Activated T-helper 2 cell treated with anti-CD3 and anti-CD28 coated beads, Interferon-gamma antibody, Interleukin-2, Interleukin-4, amounts not matched to agents 10 μg/mL and 5 μg/mL and 100 μg/mL, durations not matched to agents 14 hours and 24 hours and 36 hours (primary cell): ENCODE measurements around the gene TPP1. TPM values are rescaled to one million over a fixed set of nuclear protein-coding genes. Genes with fewer than 3 reads are reported as not detected.

Experiments used
- DNase-seq: peaks from one replicate; pipeline ENCODE4 v3.0.0; 2021; ENCODE audit warnings: low spot score
- H3K27ac Mint-ChIP-seq: one replicate; pipeline ENCODE4 v1.8.0; 2021; ENCODE audit warnings: mixed read lengths
- H3K27me3 Mint-ChIP-seq: one replicate; pipeline ENCODE4 v1.8.0; 2021; ENCODE audit warnings: low read depth, mixed read lengths
- H3K36me3 Mint-ChIP-seq: one replicate; pipeline ENCODE4 v1.8.0; 2021; ENCODE audit warnings: low read depth, mixed read lengths
- H3K4me1 Mint-ChIP-seq: one replicate; pipeline ENCODE4 v1.8.0; 2021; ENCODE audit warnings: low read depth, mixed read lengths
- H3K4me3 Mint-ChIP-seq: one replicate; pipeline ENCODE4 v1.8.0; 2021; ENCODE audit warnings: low read depth, mild to moderate bottlenecking, moderate library complexity, mixed read lengths
- H3K9me3 Mint-ChIP-seq: one replicate; pipeline ENCODE4 v1.8.0; 2021; ENCODE audit warnings: mixed read lengths
- intact Hi-C: fragments of 100-400 bp; cut with micrococcal nuclease; formaldehyde crosslinking; loops from one replicate; pipeline ENCODE4 v1.15.1; 2023
- total RNA-seq: library from RNA; stranded (reverse); gene quantifications from 2 replicates; pipeline ENCODE4 v1.2.3, GENCODE V29; 2022

The TPP1 gene
- 36.2 and 39.1 TPM in 2 replicates for total RNA-seq

DNA sequence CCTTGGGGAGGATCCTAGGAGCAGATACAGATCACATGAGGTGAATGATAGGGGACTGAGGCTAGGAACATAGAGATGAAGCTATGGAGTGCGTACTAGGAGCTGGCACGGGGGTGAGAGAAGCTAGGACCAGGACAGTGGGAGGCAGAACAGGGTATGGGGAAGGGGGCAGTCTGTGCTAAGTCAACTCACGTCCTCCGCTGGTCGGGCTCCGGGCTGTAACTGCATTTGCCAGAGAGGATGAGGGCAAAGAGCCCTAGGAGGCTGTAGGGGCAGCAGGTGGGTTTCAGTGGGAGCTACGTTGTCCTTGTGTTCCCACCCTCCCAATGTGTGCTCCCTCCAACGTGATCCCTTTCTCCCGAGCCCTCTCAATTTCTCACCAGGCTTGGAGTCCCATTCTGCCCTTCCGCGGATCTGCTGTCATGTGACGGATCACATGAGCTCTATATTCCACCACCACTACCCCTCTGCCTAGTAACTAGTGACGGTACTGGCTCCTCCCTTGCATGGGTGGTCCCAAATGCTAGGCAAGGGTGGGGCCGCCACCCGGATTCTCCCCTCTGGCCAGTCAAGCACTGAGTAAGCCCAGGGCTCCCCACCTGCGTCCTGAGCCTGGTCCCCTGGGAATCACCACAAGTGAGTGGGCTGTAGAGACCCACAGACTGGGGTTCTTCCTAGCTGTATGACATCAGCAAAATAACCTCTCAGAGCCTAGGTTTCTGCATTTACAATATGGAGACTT, at the start of gene TPP1:
Gene TPP1, minus strand, starts transcription at position 419 of the 742 bp plus-strand sequence. Its CDS starts 22 bp downstream, at position 397.
- DNase-seq: peak; percentile 87
- Mint-ChIP-seq H3K27ac (no peak within 1 kb of the TSS), H3K36me3 (peaks cover 18% of the 10 kb centered on the region), H3K4me3 (no peak within 1 kb of the TSS), H3K4me1 (peaks cover 6% of the 10 kb centered on the region), H3K9me3 (no peaks in the 10 kb centered on the region), H3K27me3 (no peaks in the 10 kb centered on the region)
- intact Hi-C loops: loop anchor here (1.0 to 10.0 kb wide), 4 partner anchors 14 to 384 kb away; partner anchors contain the start of genes APBB1, CNGA4, FHIP1B and MRPL17

DNA sequence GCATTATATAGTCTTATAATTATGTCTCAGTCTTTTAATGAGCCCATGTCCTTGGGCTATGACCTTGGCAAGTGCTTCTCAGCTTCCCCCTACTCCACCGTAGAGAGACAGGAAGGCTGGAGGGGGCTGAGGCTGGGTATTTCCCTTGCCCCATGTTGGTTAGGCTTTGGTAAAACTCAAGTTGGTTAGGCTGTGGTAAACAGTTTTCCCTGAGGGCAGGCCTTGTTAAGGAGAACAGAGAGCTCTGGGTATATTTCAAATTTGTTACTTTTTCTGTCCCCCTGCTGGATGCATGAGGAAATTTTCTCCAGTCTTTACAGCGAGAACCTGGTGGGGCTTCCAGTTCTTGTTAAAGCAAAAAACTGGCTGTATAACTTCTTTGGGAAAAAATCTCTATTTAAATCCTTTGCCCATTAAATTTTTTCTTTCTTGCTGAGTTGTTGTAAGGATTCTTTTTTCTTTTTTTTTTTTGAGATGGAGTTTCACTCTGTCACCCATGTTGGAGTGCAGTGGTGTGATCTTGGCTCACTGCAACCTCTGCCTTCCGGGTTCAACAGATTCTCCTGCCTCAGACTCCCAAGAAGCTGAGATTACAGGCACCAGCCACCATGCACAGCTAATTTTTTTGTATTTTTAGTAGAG, 48.6 kb upstream of the TPP1 start:
- Mint-ChIP-seq H3K4me3 (no peak overlapping the region), H3K9me3 (peaks cover 6% of the 10 kb centered on the region), H3K27ac (no peak overlapping the region), H3K4me1 (peaks cover 50% of the 10 kb centered on the region), H3K27me3 (peaks cover 3% of the 10 kb centered on the region), H3K36me3 (peaks cover 4% of the 10 kb centered on the region)
- DNase-seq: peak; percentile 29
- intact Hi-C loops: loop anchor here (1.0 to 2.0 kb wide), 2 partner anchors 15 kb away; partner anchors contain the start of gene MRPL17

DNA sequence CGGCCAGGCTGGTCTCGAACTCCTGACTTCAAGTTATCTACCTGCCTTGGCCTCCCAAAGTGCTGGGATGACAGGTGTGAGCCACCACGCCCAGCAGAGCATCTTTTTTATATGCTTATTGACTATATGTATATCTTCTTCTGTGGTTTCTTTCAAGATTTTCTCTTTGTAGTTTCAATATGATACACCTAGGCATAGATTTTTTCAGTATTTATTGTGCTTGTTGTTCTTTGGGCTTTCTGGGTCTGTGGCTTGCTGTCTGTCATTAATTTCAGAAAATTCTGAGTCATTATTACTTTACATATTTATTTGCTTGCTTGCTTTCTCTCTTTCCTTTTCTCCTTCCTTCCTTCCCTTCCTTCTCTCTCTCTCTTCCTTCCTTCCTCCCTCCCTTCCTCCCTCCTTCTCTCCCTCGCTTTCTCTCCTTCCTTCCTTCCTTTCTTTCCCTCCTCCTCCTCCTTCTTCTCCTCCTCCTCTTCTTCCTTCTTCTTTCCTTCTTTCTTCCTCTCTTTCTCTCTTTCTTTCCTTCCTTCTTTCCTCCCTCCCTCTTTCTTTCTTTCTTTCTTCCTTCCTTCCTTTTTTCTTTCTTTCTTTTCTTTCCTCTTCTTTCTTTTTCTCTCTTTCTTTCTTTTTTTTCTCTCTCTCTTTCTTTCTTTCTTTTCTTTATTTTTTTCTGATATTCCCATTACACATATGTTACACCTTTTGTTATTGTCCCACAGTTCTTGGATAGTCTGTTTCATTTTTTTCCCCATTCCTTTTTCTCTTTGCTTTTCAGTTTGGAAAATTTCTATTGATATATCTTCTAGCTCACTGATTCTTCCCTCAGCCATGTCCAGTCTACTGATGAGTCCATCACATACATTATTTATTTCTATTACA, 47.3 kb upstream of the TPP1 start:
- H3K27me3 Mint-ChIP-seq: peaks cover 10% of the 10 kb centered on the region
- no peaks in the 10 kb centered on the region for H3K9me3 Mint-ChIP-seq
- intact Hi-C loops: loop anchor here (1.0 to 2.0 kb wide), 2 partner anchors 14 to 17 kb away; partner anchors contain the start of gene MRPL17
- no peak for DNase-seq
- no peak overlapping the region for H3K4me3 Mint-ChIP-seq
- no peak overlapping the region for H3K27ac Mint-ChIP-seq
- peaks cover 38% of the 10 kb centered on the region for H3K4me1 Mint-ChIP-seq
- H3K36me3 Mint-ChIP-seq: no peaks in the 10 kb centered on the region

DNA sequence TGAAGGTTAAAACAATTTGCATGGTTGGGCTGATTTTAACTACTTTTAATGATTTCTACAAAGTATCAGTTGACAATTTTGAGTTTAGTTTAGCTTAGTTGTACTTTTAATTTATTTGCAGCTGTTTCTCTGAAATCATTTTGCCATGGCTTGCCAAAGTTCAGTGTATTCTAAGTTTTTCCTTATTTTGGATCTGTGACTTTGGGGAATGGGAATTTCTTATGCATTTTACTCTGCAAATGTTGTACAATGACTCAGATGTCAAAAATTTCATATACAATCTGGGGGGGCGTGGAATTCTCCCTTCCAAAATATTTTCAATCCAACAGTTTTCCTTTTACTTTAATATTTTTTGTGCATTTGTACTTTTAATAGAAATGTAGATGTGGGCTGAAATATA, 45.3 kb upstream of the TPP1 start:
- H3K4me3 Mint-ChIP-seq: no peak overlapping the region
- no peaks in the 10 kb centered on the region for H3K9me3 Mint-ChIP-seq
- intact Hi-C loops: no loop called here
- no peaks in the 10 kb centered on the region for H3K36me3 Mint-ChIP-seq
- DNase-seq: no peak
- peaks cover 10% of the 10 kb centered on the region for H3K27me3 Mint-ChIP-seq
- H3K27ac Mint-ChIP-seq: no peak overlapping the region
- H3K4me1 Mint-ChIP-seq: peaks cover 19% of the 10 kb centered on the region

DNA sequence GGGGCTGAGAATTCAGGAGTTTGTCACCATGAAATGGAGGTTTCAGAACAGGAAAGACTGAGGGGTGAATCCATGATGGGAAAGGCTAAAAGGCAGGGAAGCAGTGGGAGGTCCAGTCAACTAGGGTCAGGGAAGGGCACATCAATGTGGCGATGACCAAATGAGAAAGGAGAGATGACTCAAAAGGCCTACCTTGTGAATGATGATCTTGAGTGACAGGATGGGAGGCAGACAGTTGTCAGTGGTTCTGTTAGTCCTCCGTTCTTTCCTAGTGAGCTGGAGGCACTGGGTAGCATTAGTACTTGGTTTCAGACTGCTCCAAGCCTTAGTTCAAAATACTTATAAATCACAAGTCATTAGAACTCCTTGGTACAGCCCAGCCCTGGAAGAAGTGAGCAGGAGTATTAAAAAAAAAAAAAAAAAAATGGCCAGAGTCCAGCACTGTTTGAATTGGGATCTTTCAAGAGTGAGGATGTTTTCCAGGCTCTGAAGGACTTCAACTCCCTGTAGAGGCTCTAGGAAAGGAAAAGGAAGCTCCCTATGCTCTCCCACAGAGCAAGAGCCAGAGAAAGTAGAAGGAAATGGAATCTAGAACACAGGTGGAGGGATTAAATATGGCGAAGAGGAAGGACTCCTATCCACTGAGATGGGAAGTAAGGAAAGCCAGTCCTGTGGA, 44.7 kb upstream of the TPP1 start:
- no peak for DNase-seq
- Mint-ChIP-seq H3K27me3 (peaks cover 10% of the 10 kb centered on the region), H3K4me1 (peaks cover 19% of the 10 kb centered on the region), H3K4me3 (no peak overlapping the region), H3K9me3 (no peaks in the 10 kb centered on the region), H3K27ac (no peak overlapping the region), H3K36me3 (no peaks in the 10 kb centered on the region)
- intact Hi-C loops: no loop called here

DNA sequence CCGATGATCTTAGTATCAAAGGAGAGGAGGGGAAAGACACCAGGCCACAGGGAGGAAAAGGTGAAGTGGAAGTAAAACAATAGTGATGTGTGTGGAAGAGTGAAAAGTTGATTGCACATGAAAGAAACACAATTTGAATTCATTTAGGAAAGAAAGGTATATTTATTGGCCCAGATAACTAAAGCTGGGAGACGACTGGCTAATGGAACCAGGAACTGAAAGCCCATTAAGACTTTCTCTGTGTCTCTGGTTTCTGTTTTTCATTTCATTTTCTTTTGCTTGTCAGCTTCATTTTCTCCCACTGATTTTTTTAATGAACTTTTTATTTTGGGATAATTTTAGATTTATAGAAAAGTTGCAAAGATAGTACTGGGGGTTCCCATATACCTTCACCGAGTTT, 41.5 kb upstream of the TPP1 start:
- peaks cover 26% of the 10 kb centered on the region for H3K27me3 Mint-ChIP-seq
- H3K4me3 Mint-ChIP-seq: no peak overlapping the region
- H3K4me1 Mint-ChIP-seq: peaks cover 5% of the 10 kb centered on the region
- no peak overlapping the region for H3K27ac Mint-ChIP-seq
- peaks cover 3% of the 10 kb centered on the region for H3K36me3 Mint-ChIP-seq
- no peaks in the 10 kb centered on the region for H3K9me3 Mint-ChIP-seq
- no peak for DNase-seq
- intact Hi-C loops: no loop called here

DNA sequence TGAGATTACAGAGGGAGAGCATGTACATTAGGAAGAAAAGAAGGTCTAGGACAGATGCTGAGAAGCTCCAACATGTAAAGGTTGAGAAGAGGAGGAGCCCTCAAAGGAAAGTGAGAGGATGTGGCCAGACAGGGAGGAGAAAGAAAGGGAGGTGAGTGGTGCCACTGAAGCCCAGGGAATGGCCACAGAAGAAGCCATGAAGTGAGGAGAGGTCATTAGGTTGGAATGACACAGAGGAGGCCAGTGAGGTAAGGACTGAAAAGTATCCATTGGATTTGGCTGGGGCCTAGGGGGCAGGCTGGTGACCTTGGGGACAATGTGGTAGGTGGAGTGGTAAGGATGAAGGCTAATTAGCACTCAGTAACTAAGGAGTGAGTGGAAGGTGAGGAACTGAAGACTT, 39.4 kb upstream of the TPP1 start:
- H3K27ac Mint-ChIP-seq: no peak overlapping the region
- H3K36me3 Mint-ChIP-seq: peaks cover 3% of the 10 kb centered on the region
- DNase-seq: no peak
- peaks cover 26% of the 10 kb centered on the region for H3K27me3 Mint-ChIP-seq
- no peaks in the 10 kb centered on the region for H3K9me3 Mint-ChIP-seq
- H3K4me3 Mint-ChIP-seq: no peak overlapping the region
- intact Hi-C loops: no loop called here
- H3K4me1 Mint-ChIP-seq: peaks cover 4% of the 10 kb centered on the region

DNA sequence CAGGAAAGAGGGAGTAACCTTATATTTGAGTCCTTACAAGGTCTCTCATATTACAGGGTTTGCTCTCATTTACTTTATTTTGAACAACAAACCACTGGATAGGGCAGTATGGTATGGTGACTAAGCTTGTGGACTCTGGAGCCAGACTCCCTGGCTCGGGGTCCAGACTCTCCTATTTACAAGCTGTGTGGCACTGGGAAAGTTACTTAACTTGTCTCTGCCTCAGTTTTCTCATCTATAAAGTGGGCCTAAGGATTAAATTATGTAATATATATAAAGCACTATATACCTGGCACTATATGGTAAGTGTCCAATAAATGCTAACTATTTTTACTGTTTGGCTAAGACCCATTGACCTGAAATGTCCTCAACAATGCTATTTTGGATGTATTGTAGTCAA, 38.1 kb upstream of the TPP1 start:
- Mint-ChIP-seq H3K27ac (no peak overlapping the region), H3K4me1 (peaks cover 3% of the 10 kb centered on the region)
- intact Hi-C loops: no loop called here

DNA sequence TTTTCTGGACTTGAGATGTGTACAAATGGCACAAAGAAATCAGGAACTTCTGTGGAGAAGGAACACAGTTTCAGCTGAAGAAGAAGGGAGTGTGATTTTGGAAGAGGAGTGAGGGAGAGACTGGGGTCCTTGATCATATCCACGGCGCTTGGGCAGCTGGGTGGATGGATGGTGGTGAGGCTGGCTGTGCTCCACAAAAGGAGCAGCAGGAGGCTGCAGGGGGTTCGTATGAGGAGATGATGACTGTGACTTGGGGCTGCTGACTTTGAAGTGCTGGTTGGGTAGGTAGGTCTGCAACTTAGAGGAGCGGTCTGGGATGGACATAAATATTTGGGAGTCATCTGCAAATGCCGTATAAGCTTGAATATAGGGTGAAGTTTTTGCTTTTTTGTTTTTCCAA, 37.7 kb upstream of the TPP1 start:
- intact Hi-C loops: no loop called here

More for the DNA sequence above, 38.1 kb upstream of the TPP1 start:
- no peak for DNase-seq
- Mint-ChIP-seq H3K27me3 (peaks cover 20% of the 10 kb centered on the region), H3K9me3 (no peaks in the 10 kb centered on the region), H3K36me3 (peaks cover 3% of the 10 kb centered on the region), H3K4me3 (no peak overlapping the region)

DNA sequence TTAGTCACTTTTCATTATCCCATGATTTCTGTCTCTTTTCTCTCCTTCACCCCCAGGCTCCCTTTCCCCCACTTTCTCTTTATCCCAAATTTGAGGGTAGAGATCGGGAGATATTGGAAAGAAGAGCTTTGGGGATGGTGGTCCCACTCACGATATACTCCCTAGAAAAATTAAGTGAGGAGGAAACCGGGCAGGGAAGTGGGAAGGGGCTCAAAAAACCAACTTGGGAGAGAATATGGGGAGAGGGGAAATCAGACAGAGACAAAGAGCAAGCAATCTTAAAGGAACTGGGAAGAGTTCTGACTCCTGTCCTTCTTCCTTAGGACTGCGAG, 37.3 kb upstream of the TPP1 start:
- H3K27me3 Mint-ChIP-seq: peaks cover 16% of the 10 kb centered on the region
- H3K4me1 Mint-ChIP-seq: peaks cover 3% of the 10 kb centered on the region
- H3K4me3 Mint-ChIP-seq: peak overlapping the region; percentile 60
- H3K27ac Mint-ChIP-seq: no peak overlapping the region
- intact Hi-C loops: no loop called here
- H3K9me3 Mint-ChIP-seq: no peaks in the 10 kb centered on the region
- DNase-seq: no peak
- peaks cover 3% of the 10 kb centered on the region for H3K36me3 Mint-ChIP-seq

More for the DNA sequence above, 37.7 kb upstream of the TPP1 start:
- H3K27ac Mint-ChIP-seq: no peak overlapping the region
- peaks cover 19% of the 10 kb centered on the region for H3K27me3 Mint-ChIP-seq
- H3K36me3 Mint-ChIP-seq: peaks cover 3% of the 10 kb centered on the region
- no peaks in the 10 kb centered on the region for H3K9me3 Mint-ChIP-seq
- DNase-seq: no peak
- H3K4me1 Mint-ChIP-seq: peaks cover 3% of the 10 kb centered on the region
- H3K4me3 Mint-ChIP-seq: no peak overlapping the region

DNA sequence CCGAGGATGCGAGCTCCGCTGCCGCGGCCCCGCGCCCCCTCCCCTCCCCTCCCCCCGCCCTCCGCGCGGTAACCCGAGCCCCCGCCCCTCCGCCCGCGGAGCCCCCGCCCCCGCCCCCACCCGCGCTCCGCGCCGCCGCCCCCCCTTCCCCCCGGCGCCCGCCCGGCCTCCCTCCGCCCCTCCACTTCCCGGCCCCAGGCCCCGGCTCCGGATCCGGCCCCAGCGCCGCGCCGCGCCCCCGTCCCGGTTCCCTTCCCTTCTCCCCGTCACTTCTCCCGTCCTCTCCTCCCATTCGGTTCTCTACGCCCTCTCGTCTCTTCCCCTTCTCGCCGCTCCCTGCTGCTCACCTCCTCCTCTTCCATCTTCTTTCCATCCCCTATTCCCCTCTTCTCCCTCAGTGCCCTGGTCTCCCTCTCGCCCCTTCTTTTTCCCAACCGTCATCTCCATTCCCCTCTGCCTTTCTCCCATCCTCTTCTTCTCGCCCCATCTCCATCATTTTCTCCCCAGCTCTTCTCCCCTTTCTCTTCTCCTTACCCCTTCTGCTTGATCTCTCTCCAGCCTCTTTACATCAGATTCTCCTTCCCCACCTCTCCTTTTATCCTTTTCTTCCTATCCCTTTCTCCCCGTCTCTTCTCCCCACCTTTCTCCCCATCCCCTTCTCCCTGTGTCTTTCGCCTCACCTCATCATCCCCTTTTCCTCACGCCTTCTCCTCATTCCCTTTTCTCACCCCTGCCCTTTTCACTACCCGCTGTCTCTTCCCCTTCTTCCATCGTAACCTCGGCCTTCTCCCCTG, 36.8 kb upstream of the TPP1 start, which contains the start of gene DCHS1:
Gene DCHS1, minus strand, starts transcription at position 20 of the 794 bp plus-strand sequence. CDS start 14,196 bp downstream, outside the sequence.
- peak within 1 kb of the TSS; percentile 60 for H3K4me3 Mint-ChIP-seq
- intact Hi-C loops: no loop called here

More for the DNA sequence above, 36.8 kb upstream of the TPP1 start, which contains the start of gene DCHS1:
- Mint-ChIP-seq H3K4me1 (peaks cover 3% of the 10 kb centered on the region), H3K27me3 (peaks cover 16% of the 10 kb centered on the region), H3K36me3 (peaks cover 3% of the 10 kb centered on the region), H3K27ac (no peak within 1 kb of the TSS), H3K9me3 (no peaks in the 10 kb centered on the region)
- no peak for DNase-seq
